ENCODE data around the gene RBMS1.
"Not testable (repeated sequence)": the region's sequence is repeated elsewhere in the genome, so short reads cannot be mapped to it uniquely, and the experiment has no call there.

Gene RBMS1

GRCh38 chr2:160437273-160437672 is 56.3 kb downstream of the RBMS1 start:
- no peak for ATAC-seq
- Mint-ChIP-seq H3K9me3 (peaks cover 2% of the 10 kb centered on the region), H3K36me3 (no peaks in the 10 kb centered on the region), H3K4me3 (no peak overlapping the region), H3K27ac (no peak overlapping the region), H3K4me1 (peaks cover 17% of the 10 kb centered on the region)
- DNase-seq (ENCODE audit: low spot score in 2 of 2) = no peak

- peaks cover 27% of the 10 kb centered on the region for H3K4me1 Mint-ChIP-seq
- H3K4me3 Mint-ChIP-seq = no peak overlapping the region
- DNase-seq (ENCODE audit: low spot score in 2 of 2) (no peak), ATAC-seq (no peak)
- H3K27ac Mint-ChIP-seq = no peak overlapping the region
- peaks cover 8% of the 10 kb centered on the region for H3K9me3 Mint-ChIP-seq
- H3K36me3 Mint-ChIP-seq = no peaks in the 10 kb centered on the region
These were observed 59.2 kb downstream of the RBMS1 start for GRCh38 chr2:160434254-160434948.

GRCh38 chr2:160433466-160434140 is 60.0 kb downstream of the RBMS1 start:
- Mint-ChIP-seq H3K4me1 (peaks cover 27% of the 10 kb centered on the region), H3K27ac (no peak overlapping the region), H3K36me3 (no peaks in the 10 kb centered on the region), H3K9me3 (peaks cover 8% of the 10 kb centered on the region), H3K4me3 (no peak overlapping the region)
- ATAC-seq = peak; percentile 76
- DNase-seq (ENCODE audit: low spot score in 2 of 2) = no peak

- no peak overlapping the region for H3K27ac Mint-ChIP-seq
- DNase-seq (ENCODE audit: low spot score in 2 of 2) (no peak), ATAC-seq (no peak)
- peaks cover 8% of the 10 kb centered on the region for H3K9me3 Mint-ChIP-seq
- no peaks in the 10 kb centered on the region for H3K36me3 Mint-ChIP-seq
- no peak overlapping the region for H3K4me3 Mint-ChIP-seq
- H3K4me1 Mint-ChIP-seq = peaks cover 36% of the 10 kb centered on the region
These were observed 61.0 kb downstream of the RBMS1 start for GRCh38 chr2:160432633-160433032.

GRCh38 chr2:160431441-160431840 is 62.2 kb downstream of the RBMS1 start:
- no peak overlapping the region for H3K27ac Mint-ChIP-seq
- DNase-seq (ENCODE audit: low spot score in 2 of 2) = no peak
- no peak overlapping the region for H3K4me3 Mint-ChIP-seq
- H3K9me3 Mint-ChIP-seq = peaks cover 8% of the 10 kb centered on the region
- ATAC-seq = no peak
- H3K36me3 Mint-ChIP-seq = no peaks in the 10 kb centered on the region
- peaks cover 41% of the 10 kb centered on the region for H3K4me1 Mint-ChIP-seq

- Mint-ChIP-seq H3K36me3 (peaks cover 6% of the 10 kb centered on the region), H3K27ac (peak overlapping the region; percentile 91), H3K4me3 (no peak overlapping the region), H3K9me3 (peaks cover 8% of the 10 kb centered on the region), H3K4me1 (peaks cover 55% of the 10 kb centered on the region)
- no peak for ATAC-seq
- DNase-seq (ENCODE audit: low spot score in 2 of 2) = no peak
These were observed 63.6 kb downstream of the RBMS1 start for GRCh38 chr2:160430001-160430344.

GRCh38 chr2:160429248-160430000 is 64.2 kb downstream of the RBMS1 start:
- H3K4me3 Mint-ChIP-seq = peak overlapping the region; percentile 67
- no peak for DNase-seq (ENCODE audit: low spot score in 2 of 2)

GRCh38 chr2:160428405-160428763 is 65.2 kb downstream of the RBMS1 start:
- no peak for ATAC-seq
- peaks cover 8% of the 10 kb centered on the region for H3K9me3 Mint-ChIP-seq
- peak overlapping the region; percentile 67 for H3K4me3 Mint-ChIP-seq
- peaks cover 53% of the 10 kb centered on the region for H3K4me1 Mint-ChIP-seq
- peaks cover 6% of the 10 kb centered on the region for H3K36me3 Mint-ChIP-seq
- H3K27ac Mint-ChIP-seq = peak overlapping the region; percentile 91
- DNase-seq (ENCODE audit: low spot score in 2 of 2) = no peak

More at GRCh38 chr2:160429248-160430000, 64.2 kb downstream of the RBMS1 start:
- peak; percentile 65 for ATAC-seq
- Mint-ChIP-seq H3K4me1 (peaks cover 55% of the 10 kb centered on the region), H3K9me3 (peaks cover 8% of the 10 kb centered on the region), H3K27ac (peak overlapping the region; percentile 91), H3K36me3 (peaks cover 6% of the 10 kb centered on the region)

GRCh38 chr2:160427629-160428404 is 65.8 kb downstream of the RBMS1 start:
- peaks cover 6% of the 10 kb centered on the region for H3K36me3 Mint-ChIP-seq
- peaks cover 8% of the 10 kb centered on the region for H3K9me3 Mint-ChIP-seq
- DNase-seq (ENCODE audit: low spot score in 2 of 2) (no peak), ATAC-seq (peak; percentile 81)
- H3K27ac Mint-ChIP-seq = peak overlapping the region; percentile 91
- H3K4me1 Mint-ChIP-seq = peaks cover 59% of the 10 kb centered on the region
- peak overlapping the region; percentile 67 for H3K4me3 Mint-ChIP-seq

GRCh38 chr2:160426604-160427003 is 67.0 kb downstream of the RBMS1 start:
- no peak overlapping the region for H3K4me3 Mint-ChIP-seq
- ATAC-seq (no peak), DNase-seq (ENCODE audit: low spot score in 2 of 2) (no peak)
- peaks cover 59% of the 10 kb centered on the region for H3K4me1 Mint-ChIP-seq
- peaks cover 8% of the 10 kb centered on the region for H3K9me3 Mint-ChIP-seq
- peaks cover 6% of the 10 kb centered on the region for H3K36me3 Mint-ChIP-seq
- H3K27ac Mint-ChIP-seq = peak overlapping the region; percentile 65

- Mint-ChIP-seq H3K36me3 (peaks cover 7% of the 10 kb centered on the region), H3K27ac (peak overlapping the region; percentile 65), H3K4me1 (peaks cover 62% of the 10 kb centered on the region), H3K9me3 (peaks cover 5% of the 10 kb centered on the region), H3K4me3 (no peak overlapping the region)
- DNase-seq (ENCODE audit: low spot score in 2 of 2) (no peak), ATAC-seq (peak; percentile 67)
These were observed 68.0 kb downstream of the RBMS1 start for GRCh38 chr2:160425434-160426151.

- DNase-seq (ENCODE audit: low spot score in 2 of 2) = no peak
- Mint-ChIP-seq H3K4me3 (no peak overlapping the region), H3K9me3 (no peaks in the 10 kb centered on the region), H3K27ac (peak overlapping the region; percentile 6), H3K4me1 (peaks cover 66% of the 10 kb centered on the region), H3K36me3 (peaks cover 12% of the 10 kb centered on the region)
- ATAC-seq = no peak
These were observed 70.5 kb downstream of the RBMS1 start for GRCh38 chr2:160423126-160423525.

- H3K36me3 Mint-ChIP-seq = peaks cover 12% of the 10 kb centered on the region
- peak overlapping the region; percentile 6 for H3K27ac Mint-ChIP-seq
- ATAC-seq = peak; percentile 59
- not testable (repeated sequence) for H3K9me3 Mint-ChIP-seq; DNase-seq (ENCODE audit: low spot score in 2 of 2)
- H3K4me3 Mint-ChIP-seq = peak overlapping the region; percentile 6
- H3K4me1 Mint-ChIP-seq = peaks cover 67% of the 10 kb centered on the region
These were observed 71.7 kb downstream of the RBMS1 start for GRCh38 chr2:160421646-160422501.

- H3K4me3 Mint-ChIP-seq = no peak overlapping the region
- peaks cover 7% of the 10 kb centered on the region for H3K36me3 Mint-ChIP-seq
- no peak for ATAC-seq
- DNase-seq (ENCODE audit: low spot score in 2 of 2) = no peak
- peaks cover 56% of the 10 kb centered on the region for H3K4me1 Mint-ChIP-seq
- no peaks in the 10 kb centered on the region for H3K9me3 Mint-ChIP-seq
- H3K27ac Mint-ChIP-seq = peak overlapping the region; percentile 6
These were observed 72.9 kb downstream of the RBMS1 start for GRCh38 chr2:160420711-160421110.

All from stimulated activated effector memory CD8-positive, alpha-beta T cell treated with anti-CD3 and anti-CD28 coated beads, Interleukin-12 subunit alpha, Interleukin-12 subunit beta, amount 100 ng/mL, for 72 hours (primary cell).